Trophoblast cell (in vitro differentiated cells and primary cell): ENCODE data around the gene CNIH3.

Experiments
- DNase-seq, 2 donors: peaks; one replicate each; pipeline ENCODE4 v3.0.0-alpha.2; 2016
- H2AFZ ChIP-seq: 2 replicates; pipeline ENCODE4 v1.6.1; 2013; ENCODE audit warnings: low read length, moderate library complexity, mild to moderate bottlenecking; ENCODE audit not compliant: insufficient read depth, poor library complexity
- H2AK5ac ChIP-seq: 2 replicates; pipeline ENCODE4 v1.6.1; 2013; ENCODE audit warnings: mild to moderate bottlenecking, low read length
- H2BK120ac ChIP-seq: 2 replicates; pipeline ENCODE4 v1.6.1; 2013; ENCODE audit warnings: low read length, mild to moderate bottlenecking, moderate library complexity; ENCODE audit not compliant: insufficient read depth, poor library complexity
- H2BK12ac ChIP-seq: 2 replicates; pipeline ENCODE4 v1.6.1; 2013; ENCODE audit warnings: mild to moderate bottlenecking, low read length, moderate library complexity
- H2BK5ac ChIP-seq: 2 replicates; pipeline ENCODE4 v1.6.1; 2013; ENCODE audit warnings: low read length, low read depth, moderate library complexity, mild to moderate bottlenecking; ENCODE audit not compliant: poor library complexity
- H3K14ac ChIP-seq: 2 replicates; pipeline ENCODE4 v1.6.1; 2013; ENCODE audit warnings: mild to moderate bottlenecking, low read length
- H3K18ac ChIP-seq: 2 replicates; pipeline ENCODE4 v1.6.1; 2013; ENCODE audit warnings: mild to moderate bottlenecking, low read length
- H3K23ac ChIP-seq: 2 replicates; pipeline ENCODE4 v1.6.1; 2013; ENCODE audit warnings: low read length
- H3K27ac ChIP-seq: 2 replicates; pipeline ENCODE4 v1.5.1; 2013; ENCODE audit warnings: low read depth, mild to moderate bottlenecking, inconsistent platforms, low read length, moderate library complexity
- H3K27me3 ChIP-seq: 2 replicates; pipeline ENCODE4 v1.6.1; 2013; ENCODE audit warnings: inconsistent platforms, mild to moderate bottlenecking, low read length, moderate library complexity; ENCODE audit not compliant: insufficient read depth
- H3K36me3 ChIP-seq, 2 experiments: 1 replicate in 1 of 2; 2 replicates in 1 of 2; pipeline ENCODE4 v1.6.1; 2013; ENCODE audit warnings: low read length in 2 of 2, mild to moderate bottlenecking in 2 of 2, moderate library complexity in 1 of 2; ENCODE audit not compliant: insufficient read depth in 2 of 2, control insufficient read depth in 1 of 2
- H3K4ac ChIP-seq: 2 replicates; pipeline ENCODE4 v1.6.1; 2013; ENCODE audit warnings: low read depth, mild to moderate bottlenecking, low read length, moderate library complexity
- H3K4me1 ChIP-seq, 2 experiments: 1 replicate in 1 of 2; 2 replicates in 1 of 2; pipeline ENCODE4 v1.6.1; 2013; ENCODE audit warnings: low read length in 2 of 2, mild to moderate bottlenecking in 2 of 2, moderate library complexity in 1 of 2; ENCODE audit not compliant: insufficient read depth in 2 of 2, control insufficient read depth in 1 of 2
- H3K4me2 ChIP-seq: 2 replicates; pipeline ENCODE4 v1.6.1; 2013; ENCODE audit warnings: inconsistent platforms, mild to moderate bottlenecking, low read length, moderate library complexity
- H3K4me3 ChIP-seq: 2 replicates; pipeline ENCODE4 v1.5.1; 2013; ENCODE audit warnings: mild to moderate bottlenecking, low read depth, low read length, inconsistent platforms
- H3K79me1 ChIP-seq: one replicate; pipeline ENCODE4 v1.6.1; 2013; ENCODE audit warnings: low read length
- H3K79me2 ChIP-seq: 2 replicates; pipeline ENCODE4 v1.6.1; 2013; ENCODE audit warnings: low read length, mild to moderate bottlenecking; ENCODE audit not compliant: control insufficient read depth, insufficient read depth, poor library complexity
- H3K9ac ChIP-seq: 2 replicates; pipeline ENCODE4 v1.6.1; 2013; ENCODE audit warnings: mild to moderate bottlenecking, low read length
- H3K9me3 ChIP-seq: 2 replicates; pipeline ENCODE4 v1.6.1; 2013; ENCODE audit warnings: low read depth, mild to moderate bottlenecking, control low read depth, inconsistent platforms, low read length; ENCODE audit not compliant: insufficient read depth
- H4K12ac ChIP-seq: 2 replicates; pipeline ENCODE4 v1.6.1; 2013; ENCODE audit warnings: low read depth, mild to moderate bottlenecking, low read length, moderate library complexity
- H4K8ac ChIP-seq: 2 replicates; pipeline ENCODE4 v1.6.1; 2013; ENCODE audit warnings: low read depth, mild to moderate bottlenecking, low read length, moderate library complexity
- H4K91ac ChIP-seq: one replicate; pipeline ENCODE4 v1.6.1; 2013; ENCODE audit warnings: low read depth, mild to moderate bottlenecking, low read length, moderate library complexity
- WGBS: extraction: QIAGEN DNeasy Blood & Tissue Kit; methylation state at CpG from one replicate; pipeline ENCODE4 v1.1.7; 2013; ENCODE audit warnings: missing lambda C conversion rate; ENCODE audit not compliant: insufficient read length, insufficient coverage; ENCODE audit errors: extremely low coverage; 5-methylcytosine and 5-hydroxymethylcytosine counted together

The CNIH3 gene

GRCh38 chr1:224605482-224606181 is 10.5 kb upstream of the CNIH3 start:
- Histone ChIP-seq H3K9me3 (peaks cover 9% of the 10 kb centered on the region), H3K27ac (no peak overlapping the region), H3K14ac (no peak overlapping the region), H3K79me1 (no peaks in the 10 kb centered on the region), H4K12ac (no peak overlapping the region), H3K4me2 (no peak overlapping the region), H3K9ac (no peak overlapping the region), H3K27me3 (no peaks in the 10 kb centered on the region), H3K4me3 (no peak overlapping the region), H2BK5ac (no peak overlapping the region), H4K91ac (no peak overlapping the region), H3K79me2 (no peaks in the 10 kb centered on the region), H2AK5ac (no peak overlapping the region), H4K8ac (no peak overlapping the region), H2BK12ac (no peak overlapping the region), H3K36me3 (no peaks in the 10 kb centered on the region), H2AFZ (no peak overlapping the region), H3K23ac (no peak overlapping the region), H2BK120ac (no peak overlapping the region), H3K4ac (no peak overlapping the region), H3K18ac (no peak overlapping the region), H3K4me1 (no peaks in the 10 kb centered on the region)
- no peak for DNase-seq
- WGBS = no CpG with 5 or more reads among the region's 11 CpGs

- no peaks in the 10 kb centered on the region for H3K79me2 ChIP-seq
- no peak overlapping the region for H2AFZ ChIP-seq
- no peak overlapping the region for H4K91ac ChIP-seq
- H3K23ac ChIP-seq = no peak overlapping the region
- no peaks in the 10 kb centered on the region for H3K79me1 ChIP-seq
- H3K27me3 ChIP-seq = peaks cover 2% of the 10 kb centered on the region
- H3K4me3 ChIP-seq = no peak overlapping the region
- no peak overlapping the region for H4K12ac ChIP-seq
- no peak overlapping the region for H3K14ac ChIP-seq
- no peak overlapping the region for H3K9ac ChIP-seq
- H3K9me3 ChIP-seq = peaks cover 9% of the 10 kb centered on the region
- no peaks in the 10 kb centered on the region for H3K4me1 ChIP-seq
- H3K27ac ChIP-seq = no peak overlapping the region
- no peak overlapping the region for H2BK120ac ChIP-seq
- no peak overlapping the region for H3K4ac ChIP-seq
- H2BK12ac ChIP-seq = no peak overlapping the region
- no peak for DNase-seq
- no peak overlapping the region for H3K18ac ChIP-seq
- no peak overlapping the region for H2BK5ac ChIP-seq
- H4K8ac ChIP-seq = no peak overlapping the region
- H3K4me2 ChIP-seq = no peak overlapping the region
- no CpG with 5 or more reads among the region's 5 CpGs for WGBS
- no peaks in the 10 kb centered on the region for H3K36me3 ChIP-seq
- no peak overlapping the region for H2AK5ac ChIP-seq
These were observed 8.6 kb upstream of the CNIH3 start for GRCh38 chr1:224607188-224608148.

- Histone ChIP-seq H3K36me3 (no peaks in the 10 kb centered on the region), H3K27ac (no peak overlapping the region), H3K4ac (no peak overlapping the region), H4K91ac (no peak overlapping the region), H2AK5ac (no peak overlapping the region), H3K27me3 (peaks cover 2% of the 10 kb centered on the region), H3K14ac (no peak overlapping the region), H2BK12ac (no peak overlapping the region), H4K12ac (no peak overlapping the region), H4K8ac (no peak overlapping the region), H3K4me1 (no peaks in the 10 kb centered on the region), H3K9ac (no peak overlapping the region), H2AFZ (no peak overlapping the region), H3K79me2 (no peaks in the 10 kb centered on the region), H3K79me1 (no peaks in the 10 kb centered on the region), H3K4me3 (no peak overlapping the region), H3K4me2 (no peak overlapping the region), H2BK5ac (no peak overlapping the region), H3K18ac (no peak overlapping the region), H2BK120ac (no peak overlapping the region), H3K9me3 (peaks cover 9% of the 10 kb centered on the region), H3K23ac (no peak overlapping the region)
- DNase-seq = no peak
- no CpG with 5 or more reads among the region's 1 CpG for WGBS
These were observed 6.8 kb upstream of the CNIH3 start for GRCh38 chr1:224609333-224609732.

- no peak overlapping the region for H4K91ac ChIP-seq
- DNase-seq = no peak
- no CpG with 5 or more reads among the region's 1 CpG for WGBS
- H2BK5ac ChIP-seq = no peak overlapping the region
- no peak overlapping the region for H2BK120ac ChIP-seq
- no peak overlapping the region for H3K4me2 ChIP-seq
- H3K4ac ChIP-seq = no peak overlapping the region
- no peak overlapping the region for H3K27ac ChIP-seq
- H3K14ac ChIP-seq = no peak overlapping the region
- H3K4me1 ChIP-seq = peaks cover 13 to 17% of the 10 kb centered on the region in 2 experiments
- H3K9me3 ChIP-seq = peaks cover 3% of the 10 kb centered on the region
- no peak overlapping the region for H4K12ac ChIP-seq
- H3K23ac ChIP-seq = no peak overlapping the region
- no peaks in the 10 kb centered on the region for H3K36me3 ChIP-seq
- no peak overlapping the region for H3K18ac ChIP-seq
- H4K8ac ChIP-seq = no peak overlapping the region
- H3K27me3 ChIP-seq = peaks cover 22% of the 10 kb centered on the region
- no peak overlapping the region for H2AFZ ChIP-seq
- H2BK12ac ChIP-seq = no peak overlapping the region
- no peak overlapping the region for H2AK5ac ChIP-seq
- H3K4me3 ChIP-seq = no peak overlapping the region
- H3K79me1 ChIP-seq = no peaks in the 10 kb centered on the region
- no peaks in the 10 kb centered on the region for H3K79me2 ChIP-seq
- no peak overlapping the region for H3K9ac ChIP-seq
These were observed 3.9 kb upstream of the CNIH3 start for GRCh38 chr1:224612246-224612645.
